ENCODE data around the gene YIPF5.

Gene YIPF5

GRCh38 chr5:144177548-144177947 is 7.1 kb upstream of the YIPF5 start:
- DNase-seq, result no peak

- DNase-seq, result no peak
Measured at GRCh38 chr5:144173766-144174165, 3.3 kb upstream of the YIPF5 start.

- DNase-seq, result no peak
Measured at GRCh38 chr5:144169904-144170275, 569 bp downstream of the YIPF5 start.

GRCh38 chr5:144167998-144168397 is 2.5 kb downstream of the YIPF5 start:
- DNase-seq, result no peak

- no peak for DNase-seq
Measured at GRCh38 chr5:144166696-144167095, 3.8 kb downstream of the YIPF5 start.

GRCh38 chr5:144162686-144163085 is 7.8 kb downstream of the YIPF5 start:
- DNase-seq, result no peak

- DNase-seq, result no peak
Measured at GRCh38 chr5:144156767-144157171, 13.7 kb downstream of the YIPF5 start.

- DNase-seq, result no peak
Measured at GRCh38 chr5:144151026-144151425, 19.4 kb downstream of the YIPF5 start.

GRCh38 chr5:144144956-144145751 is 25.3 kb downstream of the YIPF5 start:
- DNase-seq, result no peak

GRCh38 chr5:144143625-144144024 is 26.8 kb downstream of the YIPF5 start:
- DNase-seq, result no peak

GRCh38 chr5:144142824-144143162 is 27.7 kb downstream of the YIPF5 start:
- no peak for DNase-seq

GRCh38 chr5:144142139-144142823 is 28.2 kb downstream of the YIPF5 start:
- no peak for DNase-seq

GRCh38 chr5:144141585-144141984 is 28.9 kb downstream of the YIPF5 start:
- no peak for DNase-seq

GRCh38 chr5:144139586-144139985 is 30.9 kb downstream of the YIPF5 start:
- no peak for DNase-seq

- no peak for DNase-seq
Measured at GRCh38 chr5:144135113-144135762, 35.2 kb downstream of the YIPF5 start.

GRCh38 chr5:144134194-144134826 is 36.1 kb downstream of the YIPF5 start:
- DNase-seq, result no peak

- DNase-seq, result no peak
Measured at GRCh38 chr5:144133050-144133633, 37.3 kb downstream of the YIPF5 start.

- no peak for DNase-seq
Measured at GRCh38 chr5:144131261-144131660, 39.2 kb downstream of the YIPF5 start.

GRCh38 chr5:144130306-144130705 is 40.2 kb downstream of the YIPF5 start:
- no peak for DNase-seq

GRCh38 chr5:144128844-144129243 is 41.6 kb downstream of the YIPF5 start:
- no peak for DNase-seq

GRCh38 chr5:144126707-144127106 is 43.8 kb downstream of the YIPF5 start:
- no peak for DNase-seq

- DNase-seq, result no peak
Measured at GRCh38 chr5:144125163-144125726, 45.2 kb downstream of the YIPF5 start.

GRCh38 chr5:144122641-144123040 is 47.8 kb downstream of the YIPF5 start:
- DNase-seq, result no peak
